ENCODE measurements around the gene PPFIA1.

- TF ChIP-seq, protein P1, sequence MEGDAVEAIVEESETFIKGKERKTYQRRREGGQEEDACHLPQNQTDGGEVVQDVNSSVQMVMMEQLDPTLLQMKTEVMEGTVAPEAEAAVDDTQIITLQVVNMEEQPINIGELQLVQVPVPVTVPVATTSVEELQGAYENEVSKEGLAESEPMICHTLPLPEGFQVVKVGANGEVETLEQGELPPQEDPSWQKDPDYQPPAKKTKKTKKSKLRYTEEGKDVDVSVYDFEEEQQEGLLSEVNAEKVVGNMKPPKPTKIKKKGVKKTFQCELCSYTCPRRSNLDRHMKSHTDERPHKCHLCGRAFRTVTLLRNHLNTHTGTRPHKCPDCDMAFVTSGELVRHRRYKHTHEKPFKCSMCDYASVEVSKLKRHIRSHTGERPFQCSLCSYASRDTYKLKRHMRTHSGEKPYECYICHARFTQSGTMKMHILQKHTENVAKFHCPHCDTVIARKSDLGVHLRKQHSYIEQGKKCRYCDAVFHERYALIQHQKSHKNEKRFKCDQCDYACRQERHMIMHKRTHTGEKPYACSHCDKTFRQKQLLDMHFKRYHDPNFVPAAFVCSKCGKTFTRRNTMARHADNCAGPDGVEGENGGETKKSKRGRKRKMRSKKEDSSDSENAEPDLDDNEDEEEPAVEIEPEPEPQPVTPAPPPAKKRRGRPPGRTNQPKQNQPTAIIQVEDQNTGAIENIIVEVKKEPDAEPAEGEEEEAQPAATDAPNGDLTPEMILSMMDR (IDR thresholded peaks at IDR 0.05), result no peak
- TF ChIP-seq POLR2A (IDR thresholded peaks at IDR 0.05), result no peak
Measured at GRCh38 chr11:70247710-70248072, 22.8 kb upstream of the PPFIA1 start.

Measured in right lobe of liver (tissue), 4 donors.